ENCODE results near the gene HOXA3. TPM values are rescaled to one million over a fixed set of nuclear protein-coding genes. Genes with fewer than 3 reads are reported as not detected.

HOXA3 gene
- total RNA-seq, 1 donor from 2014 or later = not detected

DNA sequence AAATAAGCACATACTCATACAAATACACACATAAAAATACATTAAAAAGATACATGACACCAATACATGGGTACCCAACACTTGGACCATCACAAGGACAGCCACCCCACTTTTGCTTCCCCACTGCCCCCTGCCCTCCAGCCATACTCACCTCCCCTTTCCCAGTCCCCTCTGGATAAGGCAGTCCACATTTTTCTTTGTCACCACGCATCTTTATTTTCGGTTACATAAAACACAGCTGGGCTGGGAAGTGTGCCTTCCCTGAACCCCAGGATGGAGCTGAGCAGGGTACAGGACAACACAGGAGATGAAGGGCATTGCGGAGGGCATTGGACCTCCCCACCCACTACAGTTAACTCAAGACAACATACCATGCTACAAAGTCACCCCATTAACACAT, 1.1 kb upstream of the HOXA3 start:
- FAIRE-seq = no peak
- no peaks in the 10 kb centered on the region for H3K36me3 ChIP-seq (ENCODE audit: insufficient read depth, low read length)
- peaks cover 95% of the 10 kb centered on the region for H3K27me3 ChIP-seq (ENCODE audit: insufficient read depth, low read length)
- no peaks in the 10 kb centered on the region for H3K4me1 Mint-ChIP-seq (ENCODE audit: low read depth, unreplicated experiment)
- no peak overlapping the region for H3K27ac ChIP-seq (ENCODE audit: low read depth, low read length)
- H3K9ac ChIP-seq (ENCODE audit: low read length) = no peak overlapping the region
- peaks cover 9% of the 10 kb centered on the region for H3K4me1 ChIP-seq (ENCODE audit: insufficient read depth, low read length)
- H3K27me3 Mint-ChIP-seq (ENCODE audit: low read depth, unreplicated experiment) = peaks cover 83% of the 10 kb centered on the region
- no peak overlapping the region for H3K4me3 ChIP-seq (ENCODE audit: insufficient read depth, low read depth, low read length)
- TF ChIP-seq, protein P1, sequence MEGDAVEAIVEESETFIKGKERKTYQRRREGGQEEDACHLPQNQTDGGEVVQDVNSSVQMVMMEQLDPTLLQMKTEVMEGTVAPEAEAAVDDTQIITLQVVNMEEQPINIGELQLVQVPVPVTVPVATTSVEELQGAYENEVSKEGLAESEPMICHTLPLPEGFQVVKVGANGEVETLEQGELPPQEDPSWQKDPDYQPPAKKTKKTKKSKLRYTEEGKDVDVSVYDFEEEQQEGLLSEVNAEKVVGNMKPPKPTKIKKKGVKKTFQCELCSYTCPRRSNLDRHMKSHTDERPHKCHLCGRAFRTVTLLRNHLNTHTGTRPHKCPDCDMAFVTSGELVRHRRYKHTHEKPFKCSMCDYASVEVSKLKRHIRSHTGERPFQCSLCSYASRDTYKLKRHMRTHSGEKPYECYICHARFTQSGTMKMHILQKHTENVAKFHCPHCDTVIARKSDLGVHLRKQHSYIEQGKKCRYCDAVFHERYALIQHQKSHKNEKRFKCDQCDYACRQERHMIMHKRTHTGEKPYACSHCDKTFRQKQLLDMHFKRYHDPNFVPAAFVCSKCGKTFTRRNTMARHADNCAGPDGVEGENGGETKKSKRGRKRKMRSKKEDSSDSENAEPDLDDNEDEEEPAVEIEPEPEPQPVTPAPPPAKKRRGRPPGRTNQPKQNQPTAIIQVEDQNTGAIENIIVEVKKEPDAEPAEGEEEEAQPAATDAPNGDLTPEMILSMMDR (IDR thresholded peaks at IDR 0.05; ENCODE audit: insufficient read depth, low read depth, low read length) = no peak
- TF ChIP-seq EZH2 (IDR thresholded peaks at IDR 0.05; ENCODE audit: insufficient read depth, low read length) = no peak
- no peak overlapping the region for H3K4me3 Mint-ChIP-seq (ENCODE audit: unreplicated experiment)
- no peaks in the 10 kb centered on the region for H4K20me1 ChIP-seq (ENCODE audit: insufficient read depth, low read length)
- H3K9me3 Mint-ChIP-seq (ENCODE audit: unreplicated experiment) = peaks cover 50% of the 10 kb centered on the region
- H3K4me2 ChIP-seq (ENCODE audit: low read length) = no peak overlapping the region
- H3K79me2 ChIP-seq (ENCODE audit: insufficient read depth, low read length) = no peaks in the 10 kb centered on the region
- no peaks in the 10 kb centered on the region for H3K36me3 Mint-ChIP-seq (ENCODE audit: low read depth, unreplicated experiment)
- peak overlapping the region; percentile 53 for H3K27ac Mint-ChIP-seq (ENCODE audit: unreplicated experiment)
- H3K9me3 ChIP-seq (ENCODE audit: insufficient read depth, low read depth, low read length) = peaks cover 19% of the 10 kb centered on the region
- no peak for DNase-seq (ENCODE audit: low read depth)
- H2AFZ ChIP-seq (ENCODE audit: low read depth, low read length) = no peak overlapping the region

DNA sequence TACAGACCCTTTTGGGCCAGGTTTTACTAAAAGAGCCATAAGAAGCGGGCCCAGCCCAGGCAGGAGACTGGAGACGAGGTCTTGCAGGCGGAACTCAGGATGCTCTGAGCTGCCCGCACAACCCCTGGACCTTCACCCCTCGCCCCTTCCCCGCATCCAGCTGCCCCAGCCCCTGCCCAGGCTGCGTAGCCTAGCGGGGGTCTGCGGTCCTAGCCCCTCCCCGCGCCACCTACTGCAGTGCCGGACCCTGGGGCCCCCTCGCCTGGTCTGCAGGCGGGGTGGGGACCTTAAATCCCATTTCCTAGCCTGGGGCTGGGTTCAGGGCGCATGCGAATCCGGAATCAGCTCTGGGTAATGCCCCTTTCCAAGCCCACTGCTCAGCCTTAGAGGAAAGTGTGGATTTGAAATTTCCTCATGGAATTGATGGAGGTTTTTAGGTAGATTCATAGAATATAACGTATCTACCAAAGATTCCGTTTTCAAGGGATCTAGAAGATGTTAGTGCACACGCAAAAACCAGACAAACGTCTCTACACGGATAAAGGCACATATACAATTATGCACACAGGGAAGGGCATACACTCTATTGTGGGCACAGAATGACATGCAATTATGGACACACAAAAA, 546 bp upstream of the HOXA3 start:
- DNase-seq (ENCODE audit: low read depth) (no peak), FAIRE-seq (peak; percentile 50)
- no peak overlapping the region for H2AFZ ChIP-seq (ENCODE audit: low read depth, low read length)
- H4K20me1 ChIP-seq (ENCODE audit: insufficient read depth, low read length) = no peaks in the 10 kb centered on the region
- H3K27ac Mint-ChIP-seq (ENCODE audit: unreplicated experiment) = peak overlapping the region; percentile 53
- no peak overlapping the region for H3K4me2 ChIP-seq (ENCODE audit: low read length)
- H3K4me3 Mint-ChIP-seq (ENCODE audit: unreplicated experiment) = no peak overlapping the region
- peaks cover 83% of the 10 kb centered on the region for H3K27me3 Mint-ChIP-seq (ENCODE audit: low read depth, unreplicated experiment)
- H3K9ac ChIP-seq (ENCODE audit: low read length) = no peak overlapping the region
- TF ChIP-seq, protein P1 (IDR thresholded peaks at IDR 0.05; ENCODE audit: insufficient read depth, low read depth, low read length) = no peak
- TF ChIP-seq EZH2 (IDR thresholded peaks at IDR 0.05; ENCODE audit: insufficient read depth, low read length) = no peak
- H3K36me3 Mint-ChIP-seq (ENCODE audit: low read depth, unreplicated experiment) = no peaks in the 10 kb centered on the region
- H3K27me3 ChIP-seq (ENCODE audit: insufficient read depth, low read length) = peaks cover 95% of the 10 kb centered on the region
- H3K79me2 ChIP-seq (ENCODE audit: insufficient read depth, low read length) = no peaks in the 10 kb centered on the region
- peaks cover 9% of the 10 kb centered on the region for H3K4me1 ChIP-seq (ENCODE audit: insufficient read depth, low read length)
- H3K4me3 ChIP-seq (ENCODE audit: insufficient read depth, low read depth, low read length) = no peak overlapping the region
- peaks cover 55% of the 10 kb centered on the region for H3K9me3 Mint-ChIP-seq (ENCODE audit: unreplicated experiment)
- H3K9me3 ChIP-seq (ENCODE audit: insufficient read depth, low read depth, low read length) = peaks cover 19% of the 10 kb centered on the region
- no peak overlapping the region for H3K27ac ChIP-seq (ENCODE audit: low read depth, low read length)
- no peaks in the 10 kb centered on the region for H3K36me3 ChIP-seq (ENCODE audit: insufficient read depth, low read length)
- no peaks in the 10 kb centered on the region for H3K4me1 Mint-ChIP-seq (ENCODE audit: low read depth, unreplicated experiment)

DNA sequence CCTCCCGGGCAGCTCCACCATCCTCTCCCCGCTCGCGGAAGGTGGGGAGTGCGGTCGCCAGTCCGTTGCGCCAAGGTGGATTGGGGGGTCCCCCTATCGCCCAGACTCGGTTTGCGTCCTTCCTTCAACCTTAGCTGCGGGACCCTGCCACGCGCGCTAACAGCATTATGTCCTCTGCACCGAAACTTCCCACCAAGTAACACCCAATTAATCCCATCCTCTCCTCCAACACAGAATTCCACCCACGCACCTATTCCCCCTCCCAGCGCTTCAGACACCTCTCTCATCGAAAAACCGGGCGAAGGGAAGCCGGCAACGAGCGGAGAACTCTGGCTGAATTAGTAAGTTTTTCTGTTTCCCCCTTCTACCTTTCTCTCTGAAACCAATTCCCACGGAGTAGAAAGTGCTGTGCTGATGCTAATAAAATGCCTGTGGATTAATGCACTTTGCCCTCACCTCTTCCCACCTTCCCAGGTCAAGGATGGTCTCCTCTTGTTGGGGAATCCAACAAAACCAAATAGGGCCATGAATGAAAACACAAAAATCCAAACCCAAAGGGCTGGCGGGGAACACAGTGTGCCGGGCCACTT, 947 bp downstream of the HOXA3 start:
- TF ChIP-seq, protein P1 (IDR thresholded peaks at IDR 0.05; ENCODE audit: insufficient read depth, low read depth, low read length) = no peak
- TF ChIP-seq EZH2 (IDR thresholded peaks at IDR 0.05; ENCODE audit: insufficient read depth, low read length) = peak; percentile 45
- peak overlapping the region; percentile 37 for H3K4me3 ChIP-seq (ENCODE audit: insufficient read depth, low read depth, low read length)
- DNase-seq (ENCODE audit: low read depth) (no peak), FAIRE-seq (no peak)
- H2AFZ ChIP-seq (ENCODE audit: low read depth, low read length) = peak overlapping the region; percentile 66
- H4K20me1 ChIP-seq (ENCODE audit: insufficient read depth, low read length) = no peaks in the 10 kb centered on the region
- Mint-ChIP-seq H3K4me1 (ENCODE audit: low read depth, unreplicated experiment) (no peaks in the 10 kb centered on the region), H3K27me3 (ENCODE audit: low read depth, unreplicated experiment) (peaks cover 82% of the 10 kb centered on the region), H3K4me3 (ENCODE audit: unreplicated experiment) (no peak overlapping the region), H3K9me3 (ENCODE audit: unreplicated experiment) (peaks cover 52% of the 10 kb centered on the region), H3K27ac (ENCODE audit: unreplicated experiment) (no peak overlapping the region), H3K36me3 (ENCODE audit: low read depth, unreplicated experiment) (no peaks in the 10 kb centered on the region)
- no peaks in the 10 kb centered on the region for H3K79me2 ChIP-seq (ENCODE audit: insufficient read depth, low read length)
- peaks cover 24% of the 10 kb centered on the region for H3K9me3 ChIP-seq (ENCODE audit: insufficient read depth, low read depth, low read length)
- H3K9ac ChIP-seq (ENCODE audit: low read length) = no peak overlapping the region
- peak overlapping the region; percentile 85 for H3K4me2 ChIP-seq (ENCODE audit: low read length)
- peaks cover 95% of the 10 kb centered on the region for H3K27me3 ChIP-seq (ENCODE audit: insufficient read depth, low read length)
- no peak overlapping the region for H3K27ac ChIP-seq (ENCODE audit: low read depth, low read length)
- no peaks in the 10 kb centered on the region for H3K36me3 ChIP-seq (ENCODE audit: insufficient read depth, low read length)
- H3K4me1 ChIP-seq (ENCODE audit: insufficient read depth, low read length) = peaks cover 9% of the 10 kb centered on the region
